Breast epithelium (tissue), 4 donors: ENCODE results near the gene ARHGEF25. TPM values are rescaled to one million over a fixed set of nuclear protein-coding genes. Genes with fewer than 3 reads are reported as not detected.

ENCODE experiments used
- DNase-seq, 2 donors: peaks; one replicate each; pipeline ENCODE4 v3.0.0-alpha.2; 2019; ENCODE audit warnings: low spot score in 2 of 2
- H3K27ac ChIP-seq, 2 donors: fragments of 200-600 bp; sonication (generic) in 1 of 2; one replicate each; pipeline ENCODE4 v1.5.1; 2016 to 2019; ENCODE audit warnings: mild to moderate bottlenecking in 1 of 2
- H3K27me3 ChIP-seq, 2 donors: fragments of 200-600 bp; sonication (generic) in 1 of 2; one replicate each; pipeline versions ENCODE4 v1.5.1 to v1.6.0; 2017 to 2019; ENCODE audit warnings: control low read depth in 1 of 2, mild to moderate bottlenecking in 1 of 2
- H3K36me3 ChIP-seq: fragments of 200-600 bp; one replicate; pipeline ENCODE4 v1.5.1; 2019
- H3K4me1 ChIP-seq, 2 donors: fragments of 200-600 bp; sonication (generic); one replicate each; pipeline ENCODE4 v1.5.1; 2016 to 2019; ENCODE audit warnings: control low read depth in 1 of 2
- H3K4me3 ChIP-seq, 3 donors: fragments of 200-600 bp; sonication (generic); 1 replicate in 2 of 3; 2 replicates in 1 of 3; pipeline ENCODE4 v1.5.1; 2016 to 2019; ENCODE audit warnings: mild to moderate bottlenecking in 3 of 3, moderate library complexity in 2 of 3
- H3K9me3 ChIP-seq, 2 donors: fragments of 200-600 bp; sonication (generic) in 1 of 2; one replicate each; pipeline ENCODE4 v1.5.1; 2016 to 2019; ENCODE audit warnings: control low read depth in 1 of 2
- CTCF ChIP-seq, 3 donors: fragments of 450-650 bp; IDR thresholded peaks; one replicate each; pipeline ENCODE4 v1.5.1; 2016 to 2017; ENCODE audit warnings: antibody characterized with exemption in 3 of 3, mild to moderate bottlenecking in 3 of 3, moderate library complexity in 3 of 3
- POLR2A ChIP-seq: fragments of 450-650 bp; IDR thresholded peaks from one replicate; pipeline ENCODE4 v1.6.1; 2016; ENCODE audit warnings: antibody characterized with exemption, mild to moderate bottlenecking, moderate library complexity
- POLR2AphosphoS5 ChIP-seq, 3 donors: sonication (generic); formaldehyde crosslinking; IDR thresholded peaks; one replicate each; pipeline ENCODE4 v1.6.1; 2017; ENCODE audit warnings: antibody characterized with exemption in 3 of 3
- intact Hi-C: fragments of 100-400 bp; cut with DNase I; formaldehyde crosslinking; loops from one replicate; pipeline ENCODE4 v1.15.1; 2023; ENCODE audit warnings: low total_unique reads
- total RNA-seq, 3 donors: library from RNA; depleted of rRNA; stranded (reverse); fragments of >200 nt; gene quantifications; one replicate each; pipeline ENCODE4 v1.1.0, GENCODE V29; 2016

ARHGEF25 gene
- total RNA-seq, 3 donors from 2014 or later, result 8.3 to 28.2 (median 19.2) TPM

GRCh38 chr12:57609781-57610553 is 1.3 kb upstream of the ARHGEF25 start:
- no peaks in the 10 kb centered on the region for H3K4me1 ChIP-seq

GRCh38 chr12:57610554-57611107 is 604 bp upstream of the ARHGEF25 start:
- no peaks in the 10 kb centered on the region for H3K36me3 ChIP-seq
- no peak for TF ChIP-seq CTCF (IDR thresholded peaks at IDR 0.05)
- no peak for TF ChIP-seq POLR2AphosphoS5 (IDR thresholded peaks at IDR 0.05)
- no peak for TF ChIP-seq POLR2A
- H3K9me3 ChIP-seq, result no peaks in the 10 kb centered on the region
- H3K27me3 ChIP-seq, result no peaks in the 10 kb centered on the region
- H3K4me1 ChIP-seq, result no peaks in the 10 kb centered on the region
- peak overlapping the region; percentile 57 to 90 (median 77) for H3K4me3 ChIP-seq
- H3K27ac ChIP-seq, result peak overlapping the region; percentile 85 to 96
- intact Hi-C loops, result no loop called here
- peak; percentile 44 to 61 for DNase-seq

More at GRCh38 chr12:57609781-57610553, 1.3 kb upstream of the ARHGEF25 start:
- DNase-seq, result no peak
- Histone ChIP-seq H3K27me3 (no peaks in the 10 kb centered on the region), H3K4me3 (peak overlapping the region; percentile 57 to 90 (median 77)), H3K27ac (peak overlapping the region; percentile 85 to 96), H3K36me3 (no peaks in the 10 kb centered on the region), H3K9me3 (no peaks in the 10 kb centered on the region)
- TF ChIP-seq POLR2A (no peak), POLR2AphosphoS5 (IDR thresholded peaks at IDR 0.05) (no peak), CTCF (IDR thresholded peaks at IDR 0.05) (no peak)
- intact Hi-C loops, result no loop called here

- Histone ChIP-seq H3K36me3 (no peaks in the 10 kb centered on the region), H3K9me3 (no peaks in the 10 kb centered on the region), H3K27me3 (no peaks in the 10 kb centered on the region), H3K4me3 (peak overlapping the region; percentile 57 to 90 (median 77)), H3K4me1 (no peaks in the 10 kb centered on the region), H3K27ac (peak overlapping the region; percentile 85 to 96)
- DNase-seq, result no peak
- intact Hi-C loops, result no loop called here
- TF ChIP-seq CTCF (IDR thresholded peaks at IDR 0.05) (no peak), POLR2A (no peak), POLR2AphosphoS5 (IDR thresholded peaks at IDR 0.05) (no peak)
These were observed 834 bp downstream of the ARHGEF25 start for GRCh38 chr12:57611827-57612710.

- no peaks in the 10 kb centered on the region for H3K4me1 ChIP-seq
These were observed 1.6 kb downstream of the ARHGEF25 start for GRCh38 chr12:57612711-57613426.

More at GRCh38 chr12:57612711-57613426, 1.6 kb downstream of the ARHGEF25 start:
- Histone ChIP-seq H3K9me3 (no peaks in the 10 kb centered on the region), H3K4me3 (peak overlapping the region in 1 of 3 donors; percentile 90), H3K27ac (peak overlapping the region in 1 of 2 donors; percentile 25), H3K36me3 (no peaks in the 10 kb centered on the region), H3K27me3 (no peaks in the 10 kb centered on the region)
- intact Hi-C loops, result no loop called here
- TF ChIP-seq CTCF (IDR thresholded peaks at IDR 0.05) (no peak), POLR2A (no peak), POLR2AphosphoS5 (IDR thresholded peaks at IDR 0.05) (no peak)
- no peak for DNase-seq
